Aortic smooth muscle cell (primary cell): Measurements from ENCODE around the gene CLMP. TPM values are rescaled to one million over a fixed set of nuclear protein-coding genes. Genes with fewer than 3 reads are reported as not detected.

Source experiments
- total RNA-seq: library from RNA; depleted of rRNA; stranded (reverse); fragments of >200 nt; gene quantifications from 2 replicates; pipeline ENCODE4 v1.2.3, GENCODE V29; 2014

CLMP gene, protein sequence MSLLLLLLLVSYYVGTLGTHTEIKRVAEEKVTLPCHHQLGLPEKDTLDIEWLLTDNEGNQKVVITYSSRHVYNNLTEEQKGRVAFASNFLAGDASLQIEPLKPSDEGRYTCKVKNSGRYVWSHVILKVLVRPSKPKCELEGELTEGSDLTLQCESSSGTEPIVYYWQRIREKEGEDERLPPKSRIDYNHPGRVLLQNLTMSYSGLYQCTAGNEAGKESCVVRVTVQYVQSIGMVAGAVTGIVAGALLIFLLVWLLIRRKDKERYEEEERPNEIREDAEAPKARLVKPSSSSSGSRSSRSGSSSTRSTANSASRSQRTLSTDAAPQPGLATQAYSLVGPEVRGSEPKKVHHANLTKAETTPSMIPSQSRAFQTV
- total RNA-seq: 146 and 169 TPM in 2 replicates

DNA sequence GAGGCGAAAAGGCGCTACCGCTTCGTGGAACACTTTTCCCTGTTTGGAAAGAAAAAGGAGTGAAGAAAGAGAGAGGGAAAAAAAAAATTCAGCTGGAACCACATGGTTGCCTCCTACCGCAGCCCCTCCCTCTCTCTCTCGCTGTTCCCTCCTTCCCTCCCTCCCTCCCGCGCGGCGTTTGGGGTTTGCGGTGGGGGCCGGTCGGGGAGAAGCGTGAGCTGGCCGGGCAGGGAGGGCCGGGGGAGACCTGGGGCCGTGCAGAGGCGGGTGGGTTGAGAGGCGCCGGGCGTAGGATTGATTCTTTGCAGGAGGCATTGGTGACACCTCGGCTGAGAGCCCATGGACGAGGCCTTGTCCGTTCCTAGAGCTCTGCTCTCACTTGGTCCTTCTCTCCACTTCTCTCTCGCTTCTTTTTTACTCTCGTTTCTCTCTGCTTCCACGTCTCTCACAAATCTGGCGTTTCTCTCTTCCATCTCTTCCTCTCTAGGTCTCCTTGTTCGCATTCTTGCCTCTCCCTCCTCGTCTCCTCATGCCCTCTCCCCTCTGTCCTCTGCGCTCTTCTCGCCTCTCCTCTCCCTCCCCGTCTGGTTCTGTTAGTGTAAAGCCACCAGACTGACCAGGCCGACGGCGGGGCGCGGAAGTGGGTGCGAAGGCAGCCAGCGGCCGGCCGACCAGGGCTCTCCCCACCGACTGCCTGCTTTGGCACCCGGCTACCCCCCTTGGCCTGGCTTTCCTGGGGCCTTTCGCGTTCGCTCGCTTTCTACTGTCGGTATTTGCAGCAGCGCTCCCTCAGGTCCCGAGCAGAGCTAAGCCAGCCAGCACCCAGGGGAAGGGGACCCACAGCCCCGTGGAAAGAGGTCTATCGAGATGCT is at the start of gene CLMP:
TSS of gene CLMP (minus strand) at position 61 of the 872 bp plus-strand sequence. CDS start 308 bp downstream, outside the sequence.

DNA sequence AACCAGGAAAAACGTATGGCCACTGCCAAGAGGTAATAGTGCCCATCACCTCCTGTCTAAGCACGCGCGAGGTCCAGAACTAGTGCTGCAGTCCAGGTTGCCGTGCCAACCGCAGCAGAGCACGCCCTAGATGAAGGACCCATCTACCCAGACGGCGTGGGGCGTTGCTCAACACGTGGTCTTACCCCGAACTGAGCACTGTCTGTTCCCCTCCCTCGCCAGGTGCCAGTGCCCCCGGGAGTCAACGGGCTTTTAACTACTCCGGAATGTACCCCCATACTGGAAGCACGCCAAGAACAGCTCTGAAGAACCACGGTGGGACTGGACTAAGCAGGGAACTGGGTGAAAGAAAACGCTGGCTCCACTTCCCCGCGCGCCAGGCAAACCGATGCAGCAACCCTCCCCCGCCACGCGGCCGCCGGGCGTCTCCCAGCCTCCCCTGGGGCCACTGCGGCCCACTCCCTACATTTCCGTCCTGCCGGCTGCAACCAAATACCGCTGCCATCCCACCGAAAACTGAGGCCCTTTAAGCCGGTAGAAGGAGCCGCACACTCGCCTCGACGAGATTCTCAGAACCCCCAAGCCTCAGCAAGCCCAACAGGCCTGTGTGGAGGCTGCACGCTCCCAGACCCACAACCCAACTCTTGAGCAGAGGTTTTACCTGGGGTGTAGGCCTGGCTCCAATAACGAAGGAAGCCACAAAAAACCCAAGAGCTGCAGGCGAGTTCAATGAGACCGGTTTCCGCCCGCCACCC is 133.5 kb downstream of the CLMP start, which contains the start of gene HSPA8:
TSS of gene HSPA8 (minus strand) at position 734 of the 755 bp plus-strand sequence. CDS start 812 bp downstream, outside the sequence.

Other genes with a start within 250 kb of the CLMP start
- not detected in 2 replicates for gene BSX, start 213.4 kb downstream of the CLMP start, total RNA-seq
- gene HSPA8, start 133.1 kb downstream of the CLMP start, total RNA-seq: 2,330 and 2,896 TPM in 2 replicates
- gene GRAMD1B, start 235.0 kb upstream of the CLMP start, total RNA-seq: 5.0 and 7.9 TPM in 2 replicates